Measurements from ENCODE around the gene NFIA.

Gene NFIA

GRCh38 chr1:61297887-61298286 lies 215.5 kb downstream of the NFIA start:
- DNase-seq (ENCODE audit: low read depth in 2 of 2), result no peak

DNA sequence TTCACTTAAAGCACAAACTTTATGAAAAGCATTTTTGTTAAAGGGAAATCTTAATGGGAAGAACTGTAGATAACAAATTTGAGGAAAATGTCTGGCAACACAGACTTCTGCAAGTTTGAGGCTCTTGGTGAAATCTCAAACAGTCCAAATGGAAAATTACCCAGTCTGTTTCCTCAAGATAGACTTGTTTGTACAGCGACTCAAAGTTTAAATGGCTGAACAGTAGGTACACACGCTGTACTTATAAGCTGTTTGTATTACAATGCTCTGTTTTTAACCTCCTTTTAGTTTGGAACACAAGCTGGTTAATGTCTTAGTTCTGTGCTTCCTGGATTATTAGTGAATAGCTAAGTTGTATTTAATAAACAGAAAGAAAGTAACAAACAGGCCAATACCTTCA lies 217.1 kb downstream of the NFIA start:
- no peak for DNase-seq (ENCODE audit: low read depth in 2 of 2)

GRCh38 chr1:61300899-61301298 lies 218.5 kb downstream of the NFIA start:
- DNase-seq (ENCODE audit: low read depth in 2 of 2), result no peak

- no peak for DNase-seq (ENCODE audit: low read depth in 2 of 2)
Measured at GRCh38 chr1:61301824-61302657, 219.7 kb downstream of the NFIA start.

DNA sequence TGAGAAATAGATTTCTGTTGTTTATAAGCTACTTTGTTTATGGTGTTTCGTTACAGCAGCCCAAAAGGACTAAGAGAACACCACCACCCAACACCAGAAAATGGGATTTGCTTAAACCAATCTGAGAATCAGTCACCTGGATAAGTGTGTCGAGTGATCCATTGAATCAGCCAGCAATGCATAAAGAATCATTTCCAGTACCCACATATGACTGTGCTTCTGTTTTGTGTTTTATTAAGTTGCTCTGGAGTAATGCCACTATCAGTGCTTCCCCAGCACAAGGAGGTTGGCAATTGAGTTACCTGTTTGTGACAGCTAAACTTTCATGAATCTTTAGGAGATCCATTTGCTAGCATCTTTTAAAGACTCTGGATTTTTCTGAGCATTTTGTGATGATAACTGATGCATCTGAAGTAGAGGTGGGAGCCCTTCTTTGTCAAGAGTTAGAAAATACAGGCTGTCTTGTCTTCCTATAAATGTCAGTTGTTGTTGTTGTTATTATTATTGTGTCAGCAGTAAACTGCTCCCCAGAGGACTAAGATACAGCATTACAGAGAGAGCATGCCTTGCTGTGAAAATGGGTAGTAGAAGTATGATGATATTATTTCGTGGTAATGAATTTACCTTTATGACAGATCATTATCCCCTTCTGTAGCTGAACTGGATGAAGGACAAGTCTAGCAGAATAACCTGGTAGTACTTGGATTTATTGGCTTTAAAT lies 225.2 kb downstream of the NFIA start:
- DNase-seq (ENCODE audit: low read depth in 2 of 2), result no peak

DNA sequence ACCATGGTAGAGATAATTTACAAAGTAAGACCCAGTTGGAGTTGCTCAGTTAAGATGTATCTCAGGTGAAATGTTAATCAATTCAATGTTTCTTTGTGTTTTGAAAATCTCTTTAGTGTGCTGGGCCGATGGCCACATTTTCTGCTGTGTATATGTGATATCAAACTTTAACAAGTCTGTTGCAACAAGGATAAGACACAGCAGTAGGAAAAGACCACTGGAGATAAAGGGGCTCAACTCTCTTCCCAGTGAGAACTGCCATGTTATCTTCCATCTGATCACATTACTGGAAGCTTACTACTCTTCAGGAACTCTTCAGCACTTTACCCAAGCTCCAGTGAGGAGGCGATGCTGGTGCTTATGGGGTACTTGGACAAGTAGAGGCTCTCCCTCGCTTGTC lies 227.7 kb downstream of the NFIA start:
- DNase-seq (ENCODE audit: low read depth in 2 of 2), result no peak

GRCh38 chr1:61310538-61310937 lies 228.2 kb downstream of the NFIA start:
- DNase-seq (ENCODE audit: low read depth in 2 of 2), result no peak

GRCh38 chr1:61313906-61314422 lies 231.6 kb downstream of the NFIA start:
- DNase-seq (ENCODE audit: low read depth in 2 of 2), result no peak

GRCh38 chr1:61315011-61315410 lies 232.7 kb downstream of the NFIA start:
- DNase-seq (ENCODE audit: low read depth in 2 of 2), result no peak

- DNase-seq (ENCODE audit: low read depth in 2 of 2), result no peak
Measured at GRCh38 chr1:61316493-61316892, 234.1 kb downstream of the NFIA start.

DNA sequence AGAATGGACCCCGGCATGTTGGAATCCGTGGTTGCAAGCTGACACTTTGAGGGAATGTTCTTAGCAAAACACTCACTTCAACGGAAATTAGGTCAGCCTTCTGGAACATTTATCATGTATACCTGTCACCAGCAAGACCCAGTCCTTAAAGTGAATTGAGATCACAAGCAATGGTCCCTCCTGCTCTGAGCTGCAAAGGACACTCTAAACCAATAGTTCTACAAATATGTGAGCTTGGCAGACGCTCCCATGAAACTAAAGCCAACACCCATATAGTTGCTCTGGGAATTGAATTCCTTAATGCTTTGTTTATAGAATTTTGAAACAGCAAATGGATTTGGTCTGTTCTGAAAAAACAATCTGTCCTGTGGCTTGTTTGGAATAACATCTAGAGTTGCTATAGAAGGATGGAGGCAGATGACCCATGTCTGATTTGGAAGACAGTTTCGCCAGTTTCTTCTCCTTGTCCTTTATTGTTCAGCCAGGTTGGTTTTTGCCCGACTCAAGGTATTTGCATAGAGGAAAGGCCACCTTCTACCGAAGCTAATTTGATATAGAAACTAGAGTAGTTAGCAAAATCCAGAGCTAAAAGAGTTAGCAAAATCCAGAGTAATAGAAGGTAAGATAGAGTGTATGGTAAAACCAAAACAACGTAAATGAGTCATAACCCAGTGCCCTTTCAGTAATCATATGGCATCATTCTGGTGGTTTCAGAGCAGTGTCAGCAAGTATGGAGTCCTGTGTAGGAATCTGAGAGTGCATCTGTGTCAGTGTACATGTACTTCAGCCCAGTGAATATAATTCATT lies 236.2 kb downstream of the NFIA start:
- no peak for DNase-seq (ENCODE audit: low read depth in 2 of 2)

DNA sequence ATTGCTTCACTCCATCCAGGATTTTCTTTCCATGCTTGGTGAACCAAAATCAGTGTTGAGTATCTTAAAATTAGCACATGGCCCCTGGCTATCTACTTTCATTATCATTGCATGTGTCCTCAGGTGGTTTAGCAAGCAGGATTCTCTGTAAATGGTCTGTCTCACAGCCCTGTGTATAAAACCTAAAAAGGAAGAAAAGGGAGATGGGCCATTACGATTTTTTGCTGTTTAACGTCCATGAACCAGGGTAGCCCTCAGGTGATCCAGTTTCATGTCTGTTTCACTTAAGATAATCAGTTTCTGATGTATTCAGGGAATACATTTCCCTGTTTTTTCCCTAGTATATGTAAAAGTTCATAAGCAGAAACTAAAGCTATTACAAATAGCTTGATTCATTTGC lies 238.2 kb downstream of the NFIA start:
- no peak for DNase-seq (ENCODE audit: low read depth in 2 of 2)

DNA sequence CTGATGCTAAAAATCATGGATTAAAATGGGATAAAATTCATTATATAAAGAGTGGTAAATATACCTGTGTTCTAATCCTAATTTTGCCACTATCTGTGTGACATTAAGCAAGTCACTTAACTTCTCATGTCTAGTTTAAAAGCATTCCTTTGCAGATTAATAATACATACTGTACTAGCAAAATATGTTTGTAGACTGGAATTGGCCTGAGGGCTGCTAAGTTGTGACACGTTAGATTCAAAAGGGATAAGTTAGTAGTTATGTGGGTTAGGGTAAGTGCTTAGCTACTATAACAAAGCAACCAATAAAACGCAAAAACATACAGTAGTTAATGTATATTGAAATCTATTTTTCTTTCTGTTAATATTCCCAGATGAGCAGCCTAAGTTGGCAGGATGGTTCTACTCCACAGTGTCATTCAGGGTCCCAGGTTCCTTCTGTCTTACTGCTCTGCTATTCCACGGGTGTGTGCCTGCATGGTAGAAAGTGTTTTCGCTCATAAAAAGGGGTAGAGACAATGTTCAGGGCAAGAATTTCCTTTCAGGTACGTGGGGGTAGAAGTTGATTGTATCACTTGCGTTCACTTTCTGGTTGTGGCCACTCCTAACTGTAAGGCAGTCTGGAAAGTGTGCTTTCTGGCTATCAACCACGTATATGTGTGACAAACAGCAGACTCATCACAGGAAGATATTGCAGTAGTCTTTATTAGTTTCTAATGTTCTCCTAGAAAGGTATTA lies 239.8 kb downstream of the NFIA start:
- DNase-seq (ENCODE audit: low read depth in 2 of 2), result no peak

DNA sequence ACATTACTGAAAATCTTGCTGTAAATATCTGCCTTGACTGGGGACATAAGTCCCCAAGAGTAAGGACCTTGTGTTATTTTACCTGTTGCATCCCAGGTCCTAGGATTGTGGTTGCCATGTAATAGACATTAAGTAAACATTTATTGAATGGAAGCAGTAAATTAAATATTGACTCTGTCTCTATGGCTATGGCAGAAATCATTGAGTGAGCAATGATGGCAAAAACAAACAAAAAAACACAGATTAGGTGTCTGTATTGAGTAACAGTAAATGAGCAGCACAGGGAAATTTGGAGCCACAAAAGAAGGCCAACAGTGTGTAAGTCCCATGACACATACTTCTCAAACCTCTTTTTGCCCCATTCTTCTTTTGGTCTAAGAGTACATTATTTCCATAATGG lies 240.4 kb downstream of the NFIA start:
- no peak for DNase-seq (ENCODE audit: low read depth in 2 of 2)

DNA sequence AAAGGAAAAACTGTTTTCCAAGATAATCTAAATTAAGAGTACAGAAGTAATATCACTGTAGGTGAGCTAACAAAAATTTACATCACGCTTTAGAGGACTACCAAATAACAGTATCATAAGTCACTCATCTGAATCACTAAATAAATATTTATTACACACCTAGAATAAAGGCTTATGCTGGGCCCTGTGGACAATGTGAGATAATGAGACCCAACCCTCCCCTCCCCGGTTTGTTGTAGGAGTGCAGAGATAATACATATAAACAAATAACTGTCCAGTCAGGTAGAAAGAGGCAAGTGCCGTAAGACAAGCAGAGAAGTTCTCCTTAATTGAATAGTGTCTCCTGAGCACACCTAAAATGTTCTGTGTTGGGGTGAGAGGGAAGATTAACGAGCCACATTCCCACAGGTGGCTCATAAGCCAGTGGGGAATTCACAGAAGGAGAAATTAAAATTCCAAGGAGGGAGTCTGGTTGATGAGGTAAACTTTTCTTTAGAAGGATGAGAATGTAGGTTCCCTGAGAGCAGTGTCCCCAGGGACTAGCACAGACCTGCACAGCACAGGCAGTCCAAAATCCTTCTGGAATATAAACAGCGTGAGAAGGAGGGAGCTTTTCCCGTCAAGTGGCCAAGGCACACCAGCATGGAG lies 241.4 kb downstream of the NFIA start:
- DNase-seq (ENCODE audit: low read depth in 2 of 2), result no peak

- DNase-seq (ENCODE audit: low read depth in 2 of 2), result no peak
Measured at GRCh38 chr1:61326713-61327112, 244.4 kb downstream of the NFIA start.

GRCh38 chr1:61327436-61327835 lies 245.1 kb downstream of the NFIA start:
- no peak for DNase-seq (ENCODE audit: low read depth in 2 of 2)

DNA sequence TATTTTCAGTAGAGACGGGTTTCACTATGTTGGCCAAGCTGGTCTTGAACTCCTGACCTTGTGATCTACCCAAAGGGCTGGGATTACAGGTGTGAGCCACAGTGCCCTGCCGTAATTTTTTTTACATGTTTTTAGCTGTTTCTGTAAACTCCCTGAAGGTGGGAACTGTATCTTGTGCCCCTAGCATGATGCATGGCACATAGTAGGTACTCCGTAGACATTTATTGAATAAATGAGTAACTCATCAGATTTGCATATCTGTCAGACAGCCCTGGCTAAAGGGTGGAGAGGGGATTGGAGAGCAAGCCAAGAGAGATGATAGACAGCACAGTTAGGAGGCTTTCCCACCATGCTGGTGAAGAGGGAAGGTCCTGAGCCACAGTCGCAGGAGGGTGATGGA lies 247.2 kb downstream of the NFIA start:
- no peak for DNase-seq (ENCODE audit: low read depth in 2 of 2)

DNA sequence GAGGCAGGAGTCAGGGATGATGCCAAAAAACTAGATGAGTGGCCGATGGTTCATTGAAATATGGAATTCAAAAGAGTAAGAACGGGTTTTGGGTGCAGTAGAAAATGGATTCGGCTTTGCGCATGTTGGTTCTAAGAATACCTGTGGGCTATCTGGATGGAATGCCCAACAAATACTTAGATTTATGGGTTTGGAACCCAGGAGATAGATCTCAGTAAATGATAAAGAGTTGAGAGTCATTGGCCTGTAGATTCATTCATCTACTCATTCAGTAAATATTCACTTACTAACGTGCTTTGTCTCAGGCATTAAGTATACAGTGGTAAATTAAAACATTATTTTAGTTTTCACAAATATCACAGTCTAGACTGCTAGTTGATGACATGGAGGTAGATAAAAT lies 247.7 kb downstream of the NFIA start:
- DNase-seq (ENCODE audit: low read depth in 2 of 2), result no peak

GRCh38 chr1:61330571-61330970 lies 248.2 kb downstream of the NFIA start:
- DNase-seq (ENCODE audit: low read depth in 2 of 2), result no peak

- no peak for DNase-seq (ENCODE audit: low read depth in 2 of 2)
Measured at GRCh38 chr1:61332196-61332753, 249.9 kb downstream of the NFIA start.
